OCI-LY1 (cell line): ENCODE results near the gene RUSF1.
A peak's percentile ranks its signal among the peaks of the same experiment; 100 is the strongest.
"Not testable (repeated sequence)": the region's sequence is repeated elsewhere in the genome, so short reads cannot be mapped to it uniquely, and the experiment has no call there.

Source experiments
- H2AFZ ChIP-seq: fragments of 200-600 bp; sonication (generic), shearing (Covaris generic); 2 replicates; pipeline ENCODE4 v1.6.0; 2014; ENCODE audit warnings: antibody characterized with exemption, mild to moderate bottlenecking, low read length
- H3F3A ChIP-seq: fragments of 200-600 bp; sonication (generic), shearing (Covaris generic); 2 replicates; pipeline ENCODE4 v1.6.0; 2014; ENCODE audit warnings: mild to moderate bottlenecking, antibody characterized with exemption, low read length, moderate library complexity; ENCODE audit not compliant: insufficient read depth
- H3K27ac ChIP-seq: fragments of 200-600 bp; sonication (generic); 2 replicates; pipeline ENCODE4 v1.5.1; 2014; ENCODE audit warnings: low read length, mixed run types, mild to moderate bottlenecking, low read depth; ENCODE audit not compliant: poor library complexity, severe bottlenecking
- H3K27me3 ChIP-seq: fragments of 200-600 bp; sonication (generic); 2 replicates; pipeline ENCODE4 v1.6.0; 2014; ENCODE audit warnings: antibody characterized with exemption, mild to moderate bottlenecking, low read length, moderate library complexity; ENCODE audit not compliant: insufficient read depth
- H3K36me3 ChIP-seq: fragments of 200-600 bp; sonication (generic); 2 replicates; pipeline ENCODE4 v1.6.1; 2014; ENCODE audit warnings: mild to moderate bottlenecking, antibody characterized with exemption, low read length, moderate library complexity, mixed read lengths; ENCODE audit not compliant: insufficient read depth
- H3K4me1 ChIP-seq: fragments of 200-600 bp; sonication (generic); 2 replicates; pipeline ENCODE4 v1.5.1; 2014; ENCODE audit warnings: mild to moderate bottlenecking, low read length, moderate library complexity; ENCODE audit not compliant: insufficient read depth, severe bottlenecking
- H3K4me2 ChIP-seq: fragments of 200-600 bp; sonication (generic), shearing (Covaris generic); 2 replicates; pipeline ENCODE4 v1.6.1; 2014; ENCODE audit warnings: low read length
- H3K4me3 ChIP-seq: fragments of 200-600 bp; sonication (generic); 2 replicates; pipeline ENCODE4 v1.5.1; 2014; ENCODE audit warnings: low read length, low read depth, mild to moderate bottlenecking, mixed read lengths; ENCODE audit not compliant: poor library complexity, severe bottlenecking
- H3K79me2 ChIP-seq: fragments of 200-600 bp; shearing (Covaris generic); 2 replicates; pipeline ENCODE4 v1.6.1; 2016; ENCODE audit warnings: mixed run types, low read length, mixed read lengths; ENCODE audit not compliant: insufficient read depth
- H3K9ac ChIP-seq: fragments of 200-600 bp; sonication (generic), shearing (Covaris generic); 2 replicates; pipeline ENCODE4 v1.6.1; 2014; ENCODE audit warnings: mild to moderate bottlenecking, low read length, mixed read lengths
- H3K9me2 ChIP-seq: fragments of 200-600 bp; sonication (generic), shearing (Covaris generic); 2 replicates; pipeline ENCODE4 v1.6.1; 2014; ENCODE audit warnings: low read depth, mild to moderate bottlenecking, low read length, mixed read lengths
- H3K9me3 ChIP-seq: fragments of 200-600 bp; shearing (Covaris generic); 2 replicates; pipeline ENCODE4 v1.6.1; 2014; ENCODE audit warnings: low read length, mixed read lengths
- H4K20me1 ChIP-seq: fragments of 200-600 bp; sonication (generic), shearing (Covaris generic); 2 replicates; pipeline ENCODE4 v1.6.0; 2016; ENCODE audit warnings: mild to moderate bottlenecking, low read length; ENCODE audit not compliant: insufficient read depth
- EZH2 ChIP-seq: fragments of 200-600 bp; sonication (generic), shearing (Covaris generic); IDR thresholded peaks from 2 replicates; pipeline ENCODE4 v1.8.0; 2017; ENCODE audit warnings: borderline replicate concordance, mixed run types, mild to moderate bottlenecking, antibody characterized with exemption, low read length, moderate library complexity, mixed read lengths
- TF ChIP-seq, protein P1 (sequence below): fragments of 200-600 bp; sonication (generic), shearing (Covaris generic); IDR thresholded peaks from 2 replicates; pipeline ENCODE4 v1.5.1; 2017; ENCODE audit warnings: mild to moderate bottlenecking, antibody characterized with exemption, low read length, moderate library complexity, mixed read lengths

RUSF1 gene

DNA sequence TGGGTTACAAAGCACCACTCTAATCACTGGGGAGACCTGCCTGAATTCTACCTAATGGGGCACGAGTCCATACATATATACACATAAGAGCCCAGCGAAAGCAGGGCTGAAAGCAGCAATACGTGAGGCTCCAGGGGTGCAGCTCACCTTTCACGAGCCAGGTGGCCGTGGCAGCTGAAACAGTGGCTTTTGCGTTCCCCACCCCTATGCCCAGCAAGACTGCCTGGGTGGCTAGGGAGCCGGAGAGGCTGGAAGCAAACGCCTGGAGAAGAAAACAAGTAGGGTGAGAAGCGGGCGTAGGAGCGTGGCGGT lies 618 bp downstream of the RUSF1 start:
- no peak overlapping the region for H3K27ac ChIP-seq

DNA sequence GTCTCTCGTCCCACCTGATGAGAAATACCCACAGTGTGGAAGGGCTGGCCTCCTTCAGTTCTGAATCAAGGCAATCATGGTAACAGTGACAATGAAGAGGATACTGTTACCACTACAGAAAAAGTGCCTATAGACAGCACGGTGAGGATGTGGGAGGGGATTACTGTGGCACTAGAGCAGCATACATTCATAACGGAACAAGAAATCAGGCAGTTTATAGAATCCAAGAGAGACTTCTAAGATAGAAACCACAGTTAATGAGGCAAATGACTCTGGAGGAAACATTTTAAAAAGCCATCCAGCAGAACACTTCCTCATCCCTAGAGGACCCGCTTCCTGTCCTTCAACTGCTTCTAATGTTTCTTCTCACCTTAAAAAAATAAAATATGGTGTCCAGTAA lies 2.7 kb downstream of the RUSF1 start:
- no peak for TF ChIP-seq EZH2
- TF ChIP-seq, protein P1, sequence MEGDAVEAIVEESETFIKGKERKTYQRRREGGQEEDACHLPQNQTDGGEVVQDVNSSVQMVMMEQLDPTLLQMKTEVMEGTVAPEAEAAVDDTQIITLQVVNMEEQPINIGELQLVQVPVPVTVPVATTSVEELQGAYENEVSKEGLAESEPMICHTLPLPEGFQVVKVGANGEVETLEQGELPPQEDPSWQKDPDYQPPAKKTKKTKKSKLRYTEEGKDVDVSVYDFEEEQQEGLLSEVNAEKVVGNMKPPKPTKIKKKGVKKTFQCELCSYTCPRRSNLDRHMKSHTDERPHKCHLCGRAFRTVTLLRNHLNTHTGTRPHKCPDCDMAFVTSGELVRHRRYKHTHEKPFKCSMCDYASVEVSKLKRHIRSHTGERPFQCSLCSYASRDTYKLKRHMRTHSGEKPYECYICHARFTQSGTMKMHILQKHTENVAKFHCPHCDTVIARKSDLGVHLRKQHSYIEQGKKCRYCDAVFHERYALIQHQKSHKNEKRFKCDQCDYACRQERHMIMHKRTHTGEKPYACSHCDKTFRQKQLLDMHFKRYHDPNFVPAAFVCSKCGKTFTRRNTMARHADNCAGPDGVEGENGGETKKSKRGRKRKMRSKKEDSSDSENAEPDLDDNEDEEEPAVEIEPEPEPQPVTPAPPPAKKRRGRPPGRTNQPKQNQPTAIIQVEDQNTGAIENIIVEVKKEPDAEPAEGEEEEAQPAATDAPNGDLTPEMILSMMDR: no peak
- H3K4me3 ChIP-seq: no peak overlapping the region
- H3K36me3 ChIP-seq: no peaks in the 10 kb centered on the region
- no peak overlapping the region for H3K27ac ChIP-seq
- H3K9me2 ChIP-seq: no peaks in the 10 kb centered on the region
- peaks cover 21% of the 10 kb centered on the region for H3K4me1 ChIP-seq
- H3K9ac ChIP-seq: no peak overlapping the region
- H3K4me2 ChIP-seq: no peak overlapping the region
- H3K9me3 ChIP-seq: no peaks in the 10 kb centered on the region
- H3K27me3 ChIP-seq: no peaks in the 10 kb centered on the region
- no peaks in the 10 kb centered on the region for H3K79me2 ChIP-seq
- H2AFZ ChIP-seq: no peak overlapping the region
- no peaks in the 10 kb centered on the region for H3F3A ChIP-seq
- H4K20me1 ChIP-seq: no peaks in the 10 kb centered on the region

More for the DNA sequence above, 618 bp downstream of the RUSF1 start:
- H3F3A ChIP-seq: no peaks in the 10 kb centered on the region
- H3K9ac ChIP-seq: peak overlapping the region; percentile 91
- no peak for TF ChIP-seq EZH2
- TF ChIP-seq, protein P1: no peak
- H3K9me2 ChIP-seq: no peaks in the 10 kb centered on the region
- no peaks in the 10 kb centered on the region for H3K9me3 ChIP-seq
- H3K36me3 ChIP-seq: no peaks in the 10 kb centered on the region
- H2AFZ ChIP-seq: no peak overlapping the region
- H3K4me1 ChIP-seq: peaks cover 21% of the 10 kb centered on the region
- no peaks in the 10 kb centered on the region for H3K27me3 ChIP-seq
- no peaks in the 10 kb centered on the region for H3K79me2 ChIP-seq
- H3K4me2 ChIP-seq: peak overlapping the region; percentile 73
- H3K4me3 ChIP-seq: peak overlapping the region; percentile 97
- no peaks in the 10 kb centered on the region for H4K20me1 ChIP-seq

DNA sequence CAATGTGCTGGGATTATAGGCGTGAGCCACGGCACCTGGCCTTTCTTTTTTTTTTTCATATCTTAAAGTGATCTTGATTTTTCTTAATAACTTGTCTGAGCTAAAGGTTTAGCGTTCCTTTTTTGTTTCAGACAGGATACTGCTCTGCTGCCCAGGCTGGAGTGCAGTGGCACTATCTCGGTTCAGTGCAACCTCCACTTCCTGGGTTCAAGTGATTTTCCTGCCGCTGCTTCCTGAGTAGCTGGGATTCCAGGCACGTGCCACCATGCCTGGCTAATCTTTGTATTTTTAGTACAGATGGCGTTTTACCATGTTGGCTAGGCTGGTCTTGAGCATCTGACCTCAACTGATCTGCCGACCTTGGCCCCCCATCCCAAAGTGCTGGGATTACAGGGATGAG lies 4.0 kb downstream of the RUSF1 start:
- TF ChIP-seq EZH2: no peak
- TF ChIP-seq, protein P1: no peak
- Histone ChIP-seq H3K36me3 (no peaks in the 10 kb centered on the region), H3K9me3 (no peaks in the 10 kb centered on the region), H4K20me1 (no peaks in the 10 kb centered on the region), H3K27me3 (no peaks in the 10 kb centered on the region), H2AFZ (no peak overlapping the region), H3F3A (no peaks in the 10 kb centered on the region), H3K4me3 (no peak overlapping the region), H3K9ac (no peak overlapping the region), H3K4me2 (no peak overlapping the region), H3K79me2 (no peaks in the 10 kb centered on the region), H3K9me2 (no peaks in the 10 kb centered on the region), H3K27ac (no peak overlapping the region), H3K4me1 (peaks cover 18% of the 10 kb centered on the region)

DNA sequence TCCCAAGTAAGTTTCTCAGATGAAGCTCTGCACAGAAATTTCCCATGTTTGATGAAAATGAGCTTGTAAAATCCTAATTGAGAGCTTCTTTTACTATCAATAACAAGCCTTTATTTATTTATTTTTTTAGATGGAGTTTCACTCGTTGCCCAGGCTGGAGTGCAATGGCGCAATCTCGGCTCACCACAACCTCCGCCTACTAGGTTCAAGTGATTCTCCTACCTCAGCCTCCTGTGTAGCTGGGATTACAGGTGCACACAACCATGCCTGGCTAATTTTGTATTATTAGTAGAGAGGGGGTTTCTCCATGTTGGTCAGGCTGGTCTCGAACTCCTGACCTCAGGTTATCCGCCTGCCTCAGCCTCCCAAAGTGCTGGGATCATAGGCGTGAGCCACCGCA lies 4.6 kb downstream of the RUSF1 start:
- H2AFZ ChIP-seq, H3F3A ChIP-seq, H3K9me2 ChIP-seq, H3K79me2 ChIP-seq, H3K27ac ChIP-seq, H3K36me3 ChIP-seq, H3K9me3 ChIP-seq, H4K20me1 ChIP-seq, H3K9ac ChIP-seq, H3K4me2 ChIP-seq, H3K27me3 ChIP-seq, H3K4me3 ChIP-seq: not testable (repeated sequence)
- peaks cover 12% of the 10 kb centered on the region for H3K4me1 ChIP-seq
